ENCODE data around the gene CHCHD3. TPM values are rescaled to one million over a fixed set of nuclear protein-coding genes. Genes with fewer than 3 reads are reported as not detected.

The CHCHD3 gene
- total and polyA plus RNA-seq, 9 of the 15 experiments (the other 6 are each of a cell fraction or from before 2014, with no cell fraction given): 66.2 to 279 (median 204) TPM

GRCh38 chr7:132815696-132816311 lies 266.1 kb downstream of the CHCHD3 start (continued):
- peak; percentile 46 for TF ChIP-seq REST (IDR thresholded peaks at IDR 0.05; ENCODE audit: borderline replicate concordance)
- no peak for TF ChIP-seq REST (CRISPR knock-in tag; IDR thresholded peaks at IDR 0.05; ENCODE audit: low read depth)
- no peak for TF ChIP-seq ARID2 (IDR thresholded peaks at IDR 0.05)
- TF ChIP-seq HES1 (IDR thresholded peaks at IDR 0.05; ENCODE audit: low read depth): no peak
- TF ChIP-seq TEAD4 (IDR thresholded peaks at IDR 0.05; ENCODE audit: low read length): peak; percentile 59
- TF ChIP-seq TEAD4 (CRISPR knock-in tag; IDR thresholded peaks at IDR 0.05; ENCODE audit: borderline replicate concordance): no peak
- peak; percentile 69 for TF ChIP-seq NFIC (IDR thresholded peaks at IDR 0.05)
- TF ChIP-seq MAFF (IDR thresholded peaks at IDR 0.05; ENCODE audit: low read length): peak; percentile 77
- peak; percentile 60; the same call in 1 of the 2 replicates for TF ChIP-seq PKNOX1 (IDR thresholded peaks at IDR 0.05)
- TF ChIP-seq RBM14 (IDR thresholded peaks at IDR 0.05; ENCODE audit: borderline replicate concordance, insufficient read depth, low read depth, low read length): no peak
- peak; percentile 94 for TF ChIP-seq ZBTB17 (CRISPR knock-in tag; IDR thresholded peaks at IDR 0.05)
- TF ChIP-seq DPF2 (IDR thresholded peaks at IDR 0.05): 0 out of 2 replicates have a peak, but pooled peaks have one; percentile 42
- TF ChIP-seq STAT6 (CRISPR knock-in tag; IDR thresholded peaks at IDR 0.05): no peak
- TF ChIP-seq MAFK (IDR thresholded peaks at IDR 0.05; ENCODE audit: low read length): peak; percentile 80
- TF ChIP-seq ETS2 (tag; IDR thresholded peaks at IDR 0.05; ENCODE audit: borderline replicate concordance, poor library complexity, severe bottlenecking): no peak
- TF ChIP-seq C11orf30 (IDR thresholded peaks at IDR 0.05; ENCODE audit: low read depth): peak; percentile 79

Data from K562 (cell line).